GM12878 (cell line): ENCODE measurements around the gene TOR1A. TPM values are rescaled to one million over a fixed set of nuclear protein-coding genes. Genes with fewer than 3 reads are reported as not detected.

ENCODE experiments used
- ATAC-seq: fragments of 200-7000 bp; cut with Tn5 transposase; 3 replicates; pipeline ENCODE4 v1.9.1; 2020; ENCODE audit warnings: mild to moderate bottlenecking, moderate library complexity
- BruUV-seq: library from RNA; stranded (reverse); fragments of 400-500 nt; replicated peaks from 2 replicates; lab custom pipeline; 2021; lab: Mats Ljungman, UMichigan
- CTCF ChIA-PET: fragments of 300-600 bp; sonication (Branson Sonifier 250); formaldehyde crosslinking; extraction: SDS; loops from one replicate; lab custom pipeline; 2021; ENCODE audit warnings: inconsistent platforms; lab: Yijun Ruan, JAX
- POLR2A ChIA-PET: fragments of 350-600 bp; formaldehyde crosslinking; extraction: SDS; loops from one replicate; lab custom pipeline; 2021; ENCODE audit warnings: inconsistent platforms; lab: Charles Lee
- RAD21 ChIA-PET: fragments of 300-600 bp; sonication (Branson Sonifier 250); formaldehyde crosslinking; loops from one replicate; lab custom pipeline; 2023; ENCODE audit warnings: antibody characterized with exemption; ENCODE audit not compliant: unreplicated experiment; lab: Charles Lee
- SMC1A ChIA-PET: fragments of 300-600 bp; sonication (Branson Sonifier 250); formaldehyde crosslinking; loops from one replicate; lab custom pipeline; 2023; ENCODE audit not compliant: unreplicated experiment, uncharacterized antibody; lab: Charles Lee
- DNase-seq: peaks from one replicate; pipeline ENCODE4 v3.0.0-alpha.2; 2011; ENCODE audit warnings: low read depth, low spot score
- FAIRE-seq: peaks from 3 replicates; lab custom pipeline; 2011; peaks lifted over from hg19 to GRCh38; lab: Jason Lieb, UNC
- H2AFZ ChIP-seq: 2 replicates; pipeline ENCODE4 v1.6.0; 2011; ENCODE audit warnings: low read depth, low read length, control low read depth; ENCODE audit not compliant: control insufficient read depth
- H3K27ac ChIP-seq: 2 replicates; pipeline ENCODE4 v1.5.1; 2011; ENCODE audit warnings: control low read depth; ENCODE audit not compliant: control insufficient read depth, insufficient read depth
- H3K27me3 ChIP-seq, 2 experiments: replicated peaks in 1 of 2; 2 replicates each; pipeline versions ENCODE4 v1.6.0 to v1.6.1; 2011; ENCODE audit warnings: low read length in 1 of 2; ENCODE audit not compliant: control insufficient read depth in 2 of 2, insufficient read depth in 2 of 2
- H3K36me3 ChIP-seq, 2 experiments: 2 replicates each; pipeline ENCODE4 v1.5.1; 2011; ENCODE audit warnings: low read length in 1 of 2; ENCODE audit not compliant: control insufficient read depth in 2 of 2, insufficient read depth in 2 of 2
- H3K4me1 ChIP-seq: 2 replicates; pipeline ENCODE4 v1.6.1; 2011; ENCODE audit warnings: mild to moderate bottlenecking, low read length, moderate library complexity, mixed read lengths; ENCODE audit not compliant: control insufficient read depth, insufficient read depth
- H3K4me2 ChIP-seq: 2 replicates; pipeline ENCODE4 v1.6.0; 2011; ENCODE audit warnings: control low read depth; ENCODE audit not compliant: control insufficient read depth, insufficient read depth
- H3K4me3 ChIP-seq: fragments of 200-600 bp; sonication (generic); 2 replicates; pipeline ENCODE4 v1.5.1; 2016
- H3K79me2 ChIP-seq: 2 replicates; pipeline ENCODE4 v1.6.0; 2011; ENCODE audit warnings: low read length; ENCODE audit not compliant: control insufficient read depth, insufficient read depth
- H3K9ac ChIP-seq: 2 replicates; pipeline ENCODE4 v1.8.0; 2011; ENCODE audit warnings: low read length, control low read depth, mixed read lengths; ENCODE audit not compliant: control insufficient read depth, insufficient read depth
- H3K9me3 ChIP-seq: replicated peaks from 3 replicates; pipeline ENCODE4 v1.5.1; 2011; ENCODE audit warnings: mild to moderate bottlenecking, low read length; ENCODE audit not compliant: control insufficient read depth, insufficient read depth
- H4K20me1 ChIP-seq: 2 replicates; pipeline ENCODE4 v1.6.0; 2011; ENCODE audit not compliant: control insufficient read depth, insufficient read depth
- CHD2 ChIP-seq: IDR thresholded peaks from 2 replicates; pipeline ENCODE4 v1.6.1; 2011; ENCODE audit warnings: low read depth, low read length, improper control_type of control experiment, borderline replicate concordance
- CREB1 ChIP-seq: IDR thresholded peaks from 2 replicates; pipeline ENCODE4 v1.6.1; 2012; ENCODE audit warnings: low read depth, mild to moderate bottlenecking, inconsistent platforms
- HDAC2 ChIP-seq: fragments of 200-600 bp; sonication (generic); IDR thresholded peaks from 2 replicates; pipeline ENCODE4 v1.6.1; 2017
- LARP7 ChIP-seq: fragments of 450-650 bp; IDR thresholded peaks from 2 replicates; pipeline ENCODE4 v1.6.1; 2017; ENCODE audit warnings: mild to moderate bottlenecking
- NKRF ChIP-seq: fragments of 450-650 bp; conservative IDR thresholded peaks from 2 replicates; pipeline ENCODE4 v1.6.1; 2017; ENCODE audit warnings: mild to moderate bottlenecking, moderate library complexity
- NR2F1 ChIP-seq: fragments of 450-650 bp; conservative IDR thresholded peaks from 2 replicates; pipeline ENCODE4 v1.6.1; 2017; ENCODE audit warnings: mild to moderate bottlenecking
- RAD51 ChIP-seq: fragments of 450-650 bp; IDR thresholded peaks from 2 replicates; pipeline ENCODE4 v1.6.1; 2016; ENCODE audit warnings: moderate library complexity, mild to moderate bottlenecking, inconsistent platforms
- RBBP5 ChIP-seq: fragments of 200-600 bp; sonication (generic); conservative IDR thresholded peaks from 2 replicates; pipeline ENCODE4 v1.6.1; 2016
- SIN3A ChIP-seq: IDR thresholded peaks from 2 replicates; pipeline ENCODE4 v1.6.1; 2012; ENCODE audit warnings: low read depth, low read length, improper control_type of control experiment
- TCF12 ChIP-seq: IDR thresholded peaks from 2 replicates; pipeline ENCODE4 v1.6.1; 2011; ENCODE audit warnings: low read depth, mild to moderate bottlenecking, low read length
- TCF3 ChIP-seq: IDR thresholded peaks from 2 replicates; pipeline ENCODE4 v1.6.1; 2012; ENCODE audit warnings: low read depth, mild to moderate bottlenecking, low read length, borderline replicate concordance; ENCODE audit not compliant: insufficient read depth
- USF1 ChIP-seq: IDR thresholded peaks from 2 replicates; pipeline ENCODE4 v1.6.1; 2011; ENCODE audit warnings: borderline replicate concordance, low read depth, mild to moderate bottlenecking, moderate library complexity, mixed read lengths, low read length; ENCODE audit not compliant: insufficient read depth; ENCODE audit errors: extremely low read length
- ZNF217 ChIP-seq: fragments of 450-650 bp; IDR thresholded peaks from 2 replicates; pipeline ENCODE4 v1.6.1; 2017; ENCODE audit warnings: antibody characterized with exemption, mild to moderate bottlenecking
- WGBS: methylation state at CpG from one replicate; pipeline ENCODE4 v1.1.6; 2016; ENCODE audit warnings: low lambda C conversion rate; ENCODE audit not compliant: insufficient replicate concordance, insufficient coverage; ENCODE audit errors: missing lambda C conversion rate; 5-methylcytosine and 5-hydroxymethylcytosine counted together
- in situ Hi-C: fragments of 300-500 bp; cut with MboI; formaldehyde crosslinking; loops from 9 replicates; pipeline ENCODE4 v1.14.3; 2018; ENCODE audit warnings: mixed read lengths
- intact Hi-C: fragments of 100-400 bp; cut with micrococcal nuclease; formaldehyde crosslinking; loops from one replicate; pipeline ENCODE4 v1.14.2; 2022; ENCODE audit not compliant: unreplicated experiment
- polyA plus RNA-seq, 11 experiments: library from polyadenylated mRNA; depleted of rRNA in 4 of 11; unstranded in 6 of 11; stranded (reverse) in 5 of 11; fragments of >200 nt; fragmentation: Nextera tagmentation in 4 of 11; fragmentation: Illumina TruSeq in 1 of 11; extraction: Ambion mirVana in 4 of 11; extraction: Trizol in 1 of 11; gene quantifications; 1 replicate in 1 of 11; 2 replicates in 10 of 11; pipeline versions ENCODE4 v1.2.1 to v1.2.3, GENCODE V29; 2011 to 2016; ENCODE audit warnings: inconsistent platforms in 2 of 11, missing spikeins in 2 of 11, low read depth in 1 of 11
- total RNA-seq, 4 experiments: library from RNA; depleted of rRNA in 3 of 4; stranded (reverse); fragments of >200 nt in 3 of 4; fragmentation: Illumina TruSeq in 1 of 4; extraction: Trizol in 1 of 4; gene quantifications; 2 replicates each; pipeline versions ENCODE4 v1.2.1 to v1.2.3, GENCODE V29; 2013 to 2021

The TOR1A gene
- total and polyA plus RNA-seq, 10 of the 15 experiments (the other 5 are each of a cell fraction or from before 2014, with no cell fraction given), result 3.2 to 60.8 (median 38.6) TPM

- peaks cover 0 to 1% of the 10 kb centered on the region in 2 experiments; a peak in 1 of 4 replicates for H3K27me3 ChIP-seq
Measured at GRCh38 chr9:129773262-129774048, 50.5 kb downstream of the TOR1A start.

GRCh38 chr9:129770741-129771140 is 53.2 kb downstream of the TOR1A start:
- peak; percentile 45 for TF ChIP-seq USF1
- peak; percentile 67; the same call in 1 of the 2 replicates for TF ChIP-seq RAD51
- no peak for TF ChIP-seq NKRF
- Histone ChIP-seq H3K4me3 (no peak overlapping the region), H3K27ac (no peak overlapping the region), H3K36me3 (no peaks in the 10 kb centered on the region), H3K27me3 (peaks cover 0 to 1% of the 10 kb centered on the region in 2 experiments; a peak in 1 of 4 replicates), H2AFZ (no peak overlapping the region), H3K79me2 (no peaks in the 10 kb centered on the region), H3K4me1 (no peaks in the 10 kb centered on the region), H3K4me2 (no peak overlapping the region), H3K9ac (no peak overlapping the region), H4K20me1 (no peaks in the 10 kb centered on the region), H3K9me3 (no peaks in the 10 kb centered on the region)
- BruUV-seq, result no TSS peak
- ATAC-seq, result no peak
- 8% methylated on average over 5 of the region's 5 CpGs for WGBS
- no peak for FAIRE-seq
- in situ Hi-C loops (no loop called here), intact Hi-C loops (no loop called here)
- ChIA-PET RAD21 (no interaction called here), SMC1A (interaction anchor here (0.5 kb wide), 1 partner anchor 28 kb away, joined by 6 read pairs; no protein-coding TSS in a partner anchor), POLR2A (no interaction called here), CTCF (no interaction called here)
- no peak for DNase-seq

More at GRCh38 chr9:129773262-129774048, 50.5 kb downstream of the TOR1A start:
- CTCF ChIA-PET, result no interaction called here
- Histone ChIP-seq H2AFZ (no peak overlapping the region), H4K20me1 (no peaks in the 10 kb centered on the region), H3K79me2 (no peaks in the 10 kb centered on the region), H3K4me1 (no peaks in the 10 kb centered on the region), H3K27ac (no peak overlapping the region), H3K36me3 (no peaks in the 10 kb centered on the region), H3K9me3 (no peaks in the 10 kb centered on the region), H3K4me2 (no peak overlapping the region), H3K9ac (no peak overlapping the region), H3K4me3 (no peak overlapping the region)
- intact Hi-C loops, result no loop called here
- BruUV-seq, result no TSS peak
- RAD21 ChIA-PET, result no interaction called here
- TF ChIP-seq TCF3, result no peak
- no peak for TF ChIP-seq RBBP5
- TF ChIP-seq SIN3A, result no peak
- TF ChIP-seq CHD2, result no peak
- no peak for TF ChIP-seq LARP7
- no peak for TF ChIP-seq TCF12
- no peak for TF ChIP-seq HDAC2
- no peak for TF ChIP-seq ZNF217
- TF ChIP-seq CREB1, result no peak
- TF ChIP-seq NR2F1, result no peak
- WGBS, result 32% methylated on average over 10 of the region's 10 CpGs
- SMC1A ChIA-PET, result no interaction called here
- POLR2A ChIA-PET, result no interaction called here
- FAIRE-seq (no peak), ATAC-seq (no peak), DNase-seq (no peak)
- in situ Hi-C loops, result no loop called here
